Measurements from ENCODE around the gene TRIM56. TPM values are rescaled to one million over a fixed set of nuclear protein-coding genes. Genes with fewer than 3 reads are reported as not detected.
"Not testable (repeated sequence)": the region's sequence is repeated elsewhere in the genome, so short reads cannot be mapped to it uniquely, and the experiment has no call there.

Gene TRIM56
- 10 to 100 TPM in 4 of 12 donors, 1 to 10 TPM in 7, not detected in 1; 7.0 to 18.5 (median 8.9) TPM for polyA plus RNA-seq (ENCODE audit: insufficient read length in 12 of 12)
- long read RNA-seq, donor 1, full-length matches to known transcripts, result 7 of 7 reads
- long read RNA-seq, donor 1, partial matches to known transcripts, result 0 of 7 reads
- long read RNA-seq, donor 1, other reads (novel, unspliced or antisense), result 0 of 7 reads
- long read RNA-seq, donor 2, full-length matches to known transcripts, result 2 of 2 reads
- long read RNA-seq, donor 2, partial matches to known transcripts, result 0 of 2 reads
- long read RNA-seq, donor 2, other reads (novel, unspliced or antisense), result 0 of 2 reads
- long read RNA-seq, donor 3, full-length matches to known transcripts, result 4 of 4 reads
- long read RNA-seq, donor 3, partial matches to known transcripts, result 0 of 4 reads
- long read RNA-seq, donor 3, other reads (novel, unspliced or antisense), result 0 of 4 reads
- long read RNA-seq, donor 4, result 0 reads
- long read RNA-seq, donor 5, full-length matches to known transcripts, result 3 of 3 reads
- long read RNA-seq, donor 5, partial matches to known transcripts, result 0 of 3 reads
- long read RNA-seq, donor 5, other reads (novel, unspliced or antisense), result 0 of 3 reads
- long read RNA-seq, donor 6, partial matches to known transcripts, result 0 of 1 reads
- long read RNA-seq, donor 6, other reads (novel, unspliced or antisense), result 0 of 1 reads
- long read RNA-seq, donor 7, full-length matches to known transcripts, result 2 of 2 reads
- long read RNA-seq, donor 7, partial matches to known transcripts, result 0 of 2 reads
- long read RNA-seq, donor 7, other reads (novel, unspliced or antisense), result 0 of 2 reads
- long read RNA-seq, donor 8, full-length matches to known transcripts, result 3 of 18 reads
- long read RNA-seq, donor 8, partial matches to known transcripts, result 15 of 18 reads
- long read RNA-seq, donor 8, other reads (novel, unspliced or antisense), result 0 of 18 reads
- long read RNA-seq, donor 9, full-length matches to known transcripts, result 1 of 1 reads
- long read RNA-seq, donor 9, partial matches to known transcripts, result 0 of 1 reads
- long read RNA-seq, donor 9, other reads (novel, unspliced or antisense), result 0 of 1 reads
- long read RNA-seq, donor 10, full-length matches to known transcripts, result 1 of 1 reads
- long read RNA-seq, donor 10, partial matches to known transcripts, result 0 of 1 reads
- long read RNA-seq, donor 10, other reads (novel, unspliced or antisense), result 0 of 1 reads
- long read RNA-seq, donor 11, full-length matches to known transcripts, result 2 of 2 reads
- long read RNA-seq, donor 11, partial matches to known transcripts, result 0 of 2 reads
- long read RNA-seq, donor 11, other reads (novel, unspliced or antisense), result 0 of 2 reads

GRCh38 chr7:101085162-101085964 is at the start of gene TRIM56:
TSS of gene TRIM56 (plus strand) at chr7:101085481. CDS start at chr7:101087313, 1,832 bp downstream.
- peak; percentile 74 for DNase-seq

- DNase-seq, result no peak
Observed at GRCh38 chr7:101035941-101036340, 49.3 kb upstream of the TRIM56 start.

GRCh38 chr7:101041283-101041682 is 44.0 kb upstream of the TRIM56 start:
- DNase-seq, result not testable (repeated sequence)

- DNase-seq, result peak; percentile 75
Observed at GRCh38 chr7:101058355-101058754, 26.9 kb upstream of the TRIM56 start.

GRCh38 chr7:101059620-101059942 is 25.7 kb upstream of the TRIM56 start:
- DNase-seq, result no peak

GRCh38 chr7:101060992-101061391 is 24.3 kb upstream of the TRIM56 start:
- no peak for DNase-seq

- not testable (repeated sequence) for DNase-seq
Observed at GRCh38 chr7:101064176-101064550, 21.1 kb upstream of the TRIM56 start.

GRCh38 chr7:101065162-101065561 is 20.1 kb upstream of the TRIM56 start:
- not testable (repeated sequence) for DNase-seq

- DNase-seq, result no peak
Observed at GRCh38 chr7:101066141-101066832, 19.0 kb upstream of the TRIM56 start.

GRCh38 chr7:101066833-101067177 is 18.5 kb upstream of the TRIM56 start:
- DNase-seq, result no peak

GRCh38 chr7:101068401-101068800 is 16.9 kb upstream of the TRIM56 start:
- no peak for DNase-seq

GRCh38 chr7:101071362-101072104 is 13.7 kb upstream of the TRIM56 start:
- not testable (repeated sequence) for DNase-seq

GRCh38 chr7:101075646-101076045 is 9.6 kb upstream of the TRIM56 start:
- DNase-seq, result no peak

GRCh38 chr7:101076183-101076582 is 9.1 kb upstream of the TRIM56 start:
- DNase-seq, result not testable (repeated sequence)

- DNase-seq, result peak; percentile 59
Observed at GRCh38 chr7:101077303-101078086, 7.8 kb upstream of the TRIM56 start.

GRCh38 chr7:101081432-101081831 is 3.8 kb upstream of the TRIM56 start:
- no peak for DNase-seq

GRCh38 chr7:101084865-101085161 is 468 bp upstream of the TRIM56 start:
- DNase-seq, result no peak

GRCh38 chr7:101087334-101088068 is 2.2 kb downstream of the TRIM56 start:
- no peak for DNase-seq

All from muscle of arm (tissue), 14 donors.